GM06990 (cell line): ENCODE results near the gene MAFB.

Experiments used
- DNase-seq: peaks from one replicate; pipeline ENCODE4 v3.0.0-alpha.2; 2011; ENCODE audit not compliant: insufficient read length; ENCODE audit errors: extremely low read depth
- H3K27me3 ChIP-seq: replicated peaks from 2 replicates; pipeline ENCODE4 v1.6.0; 2011; ENCODE audit warnings: low read length; ENCODE audit not compliant: control insufficient read depth, insufficient read depth
- H3K36me3 ChIP-seq: 2 replicates; pipeline ENCODE4 v1.5.1; 2011; ENCODE audit warnings: low read length; ENCODE audit not compliant: control insufficient read depth, insufficient read depth
- H3K4me3 ChIP-seq: replicated peaks from 2 replicates; pipeline ENCODE4 v1.5.1; 2011; ENCODE audit warnings: low read depth, mild to moderate bottlenecking, control low read depth, low read length
- TF ChIP-seq, protein P1 (sequence below): IDR thresholded peaks from 2 replicates; pipeline ENCODE4 v1.5.1; 2011; ENCODE audit warnings: low read length, control low read depth, mild to moderate bottlenecking, inconsistent platforms; ENCODE audit not compliant: insufficient read depth, poor library complexity, severe bottlenecking

Gene MAFB

DNA sequence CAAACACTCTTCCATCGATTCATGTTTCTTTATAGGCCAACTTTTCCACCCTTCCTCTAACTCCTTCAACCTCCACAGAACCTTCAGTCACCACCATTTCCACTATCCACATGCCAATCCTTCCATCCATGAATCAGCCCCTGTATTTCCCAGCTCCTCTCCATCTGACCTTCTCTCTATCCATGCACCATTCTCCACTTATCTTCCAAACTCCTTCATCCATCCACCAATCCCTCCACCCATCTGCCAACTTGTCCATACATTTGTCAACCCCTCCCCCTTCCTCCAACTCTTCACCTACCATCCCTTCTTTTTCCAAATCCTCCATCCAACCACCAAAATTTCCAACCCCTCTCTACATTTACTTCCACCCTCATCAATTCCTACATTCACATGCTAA is 49.9 kb downstream of the MAFB start:
- DNase-seq, result no peak
- Histone ChIP-seq H3K4me3 (no peak overlapping the region), H3K27me3 (peaks cover 1% of the 10 kb centered on the region), H3K36me3 (no peaks in the 10 kb centered on the region)
- TF ChIP-seq, protein P1, sequence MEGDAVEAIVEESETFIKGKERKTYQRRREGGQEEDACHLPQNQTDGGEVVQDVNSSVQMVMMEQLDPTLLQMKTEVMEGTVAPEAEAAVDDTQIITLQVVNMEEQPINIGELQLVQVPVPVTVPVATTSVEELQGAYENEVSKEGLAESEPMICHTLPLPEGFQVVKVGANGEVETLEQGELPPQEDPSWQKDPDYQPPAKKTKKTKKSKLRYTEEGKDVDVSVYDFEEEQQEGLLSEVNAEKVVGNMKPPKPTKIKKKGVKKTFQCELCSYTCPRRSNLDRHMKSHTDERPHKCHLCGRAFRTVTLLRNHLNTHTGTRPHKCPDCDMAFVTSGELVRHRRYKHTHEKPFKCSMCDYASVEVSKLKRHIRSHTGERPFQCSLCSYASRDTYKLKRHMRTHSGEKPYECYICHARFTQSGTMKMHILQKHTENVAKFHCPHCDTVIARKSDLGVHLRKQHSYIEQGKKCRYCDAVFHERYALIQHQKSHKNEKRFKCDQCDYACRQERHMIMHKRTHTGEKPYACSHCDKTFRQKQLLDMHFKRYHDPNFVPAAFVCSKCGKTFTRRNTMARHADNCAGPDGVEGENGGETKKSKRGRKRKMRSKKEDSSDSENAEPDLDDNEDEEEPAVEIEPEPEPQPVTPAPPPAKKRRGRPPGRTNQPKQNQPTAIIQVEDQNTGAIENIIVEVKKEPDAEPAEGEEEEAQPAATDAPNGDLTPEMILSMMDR, result no peak

DNA sequence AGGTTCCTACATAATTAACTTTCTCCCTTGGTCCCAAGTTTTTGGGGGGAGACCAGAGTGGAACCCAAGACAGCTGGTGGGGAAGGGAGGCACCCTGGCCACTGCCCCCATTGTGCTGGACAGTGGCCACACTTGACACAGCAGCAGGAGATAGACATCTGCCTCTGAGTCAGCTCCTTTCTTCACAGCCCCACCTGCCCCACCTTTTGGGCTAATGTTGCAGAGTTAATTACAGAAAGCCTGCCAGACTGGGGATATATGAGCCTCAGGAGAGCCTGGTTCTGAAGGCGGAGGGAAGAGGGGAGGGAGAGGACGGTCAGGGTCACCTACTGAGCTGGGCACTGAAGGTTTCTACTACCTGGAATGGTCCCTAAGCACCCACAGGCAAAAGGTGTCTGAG is 50.6 kb downstream of the MAFB start:
- no peak overlapping the region for H3K4me3 ChIP-seq
- no peaks in the 10 kb centered on the region; the same call in none of the 2 replicates for H3K27me3 ChIP-seq
- H3K36me3 ChIP-seq, result no peaks in the 10 kb centered on the region
- DNase-seq, result no peak
- TF ChIP-seq, protein P1, result no peak

DNA sequence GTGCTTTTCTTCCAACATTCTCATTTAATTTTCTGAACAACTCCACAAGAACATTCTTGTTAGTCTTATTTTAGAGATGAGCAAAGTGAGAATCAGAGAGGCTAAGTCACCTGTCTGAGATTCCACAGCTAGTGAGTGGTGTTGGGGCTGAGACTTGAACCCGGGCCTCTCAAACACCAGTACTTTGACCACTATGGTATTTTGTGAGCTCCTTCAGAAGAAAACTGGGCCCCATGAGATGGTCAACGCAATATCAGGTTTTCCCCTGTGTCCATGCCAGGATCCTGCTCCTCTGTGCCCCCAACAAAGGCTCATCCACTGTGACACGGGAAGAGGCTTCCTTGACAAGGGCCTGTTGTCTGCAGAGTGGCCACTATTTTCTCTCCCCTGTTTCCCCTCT is 51.9 kb downstream of the MAFB start:
- Histone ChIP-seq H3K36me3 (no peaks in the 10 kb centered on the region), H3K4me3 (no peak overlapping the region), H3K27me3 (no peaks in the 10 kb centered on the region; the same call in 1 of the 2 replicates)
- TF ChIP-seq, protein P1, result no peak
- DNase-seq, result no peak

DNA sequence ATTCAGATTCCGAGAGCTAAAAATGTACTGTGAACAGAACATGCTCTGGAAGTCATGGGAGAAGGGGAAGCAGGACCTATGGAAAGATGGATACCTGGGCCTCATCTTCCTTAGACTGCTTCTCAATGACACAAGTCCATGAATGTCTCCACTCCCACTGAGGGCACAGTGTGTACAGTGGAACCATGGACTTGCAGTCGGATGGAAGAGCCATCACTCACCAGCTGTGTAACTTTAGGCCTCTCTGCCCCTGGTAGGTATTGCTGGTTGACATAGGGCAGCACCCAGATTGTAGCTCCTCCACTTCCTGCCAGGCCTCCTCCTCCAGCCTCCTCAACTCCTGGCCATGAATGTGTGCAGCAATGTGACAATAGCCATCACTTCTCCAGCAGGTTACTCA is 52.5 kb downstream of the MAFB start:
- TF ChIP-seq, protein P1, result no peak
- no peak for DNase-seq
- Histone ChIP-seq H3K27me3 (no peaks in the 10 kb centered on the region; the same call in 1 of the 2 replicates), H3K4me3 (no peak overlapping the region), H3K36me3 (no peaks in the 10 kb centered on the region)

DNA sequence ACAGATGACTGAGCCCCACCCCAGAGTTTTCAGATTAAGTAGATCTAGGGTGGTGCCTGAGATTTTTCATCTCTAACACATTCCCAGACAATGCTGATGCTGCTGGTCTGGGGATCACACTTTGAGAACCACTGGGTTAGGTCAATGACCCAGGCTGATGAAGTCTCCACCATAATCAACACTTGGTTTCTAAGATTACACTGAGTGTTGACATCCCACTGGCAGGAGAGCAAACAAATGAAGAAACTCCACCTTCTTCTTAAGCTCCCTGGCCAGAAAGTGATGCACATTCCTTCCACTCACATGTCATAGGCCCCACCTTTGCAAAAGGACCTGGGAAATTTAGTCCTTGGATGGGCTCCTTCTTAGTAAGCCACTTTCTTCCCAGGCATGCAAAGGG is 53.1 kb downstream of the MAFB start:
- TF ChIP-seq, protein P1, result no peak
- H3K36me3 ChIP-seq, result no peaks in the 10 kb centered on the region
- DNase-seq, result no peak
- H3K27me3 ChIP-seq, result no peaks in the 10 kb centered on the region; the same call in 1 of the 2 replicates
- no peak overlapping the region for H3K4me3 ChIP-seq
